GM21390 (cell line): Measurements from ENCODE around the gene MMD.
"Not testable (repeated sequence)": the region's sequence is repeated elsewhere in the genome, so short reads cannot be mapped to it uniquely, and the experiment has no call there.

Experiments
- ATAC-seq: cut with Tn5 transposase; IDR thresholded peaks from one replicate; pipeline ENCODE4 v1.9.1; 2021; ENCODE audit not compliant: unreplicated experiment

Gene MMD

GRCh38 chr17:55398689-55399088 is 22.9 kb downstream of the MMD start:
- ATAC-seq = no peak

DNA sequence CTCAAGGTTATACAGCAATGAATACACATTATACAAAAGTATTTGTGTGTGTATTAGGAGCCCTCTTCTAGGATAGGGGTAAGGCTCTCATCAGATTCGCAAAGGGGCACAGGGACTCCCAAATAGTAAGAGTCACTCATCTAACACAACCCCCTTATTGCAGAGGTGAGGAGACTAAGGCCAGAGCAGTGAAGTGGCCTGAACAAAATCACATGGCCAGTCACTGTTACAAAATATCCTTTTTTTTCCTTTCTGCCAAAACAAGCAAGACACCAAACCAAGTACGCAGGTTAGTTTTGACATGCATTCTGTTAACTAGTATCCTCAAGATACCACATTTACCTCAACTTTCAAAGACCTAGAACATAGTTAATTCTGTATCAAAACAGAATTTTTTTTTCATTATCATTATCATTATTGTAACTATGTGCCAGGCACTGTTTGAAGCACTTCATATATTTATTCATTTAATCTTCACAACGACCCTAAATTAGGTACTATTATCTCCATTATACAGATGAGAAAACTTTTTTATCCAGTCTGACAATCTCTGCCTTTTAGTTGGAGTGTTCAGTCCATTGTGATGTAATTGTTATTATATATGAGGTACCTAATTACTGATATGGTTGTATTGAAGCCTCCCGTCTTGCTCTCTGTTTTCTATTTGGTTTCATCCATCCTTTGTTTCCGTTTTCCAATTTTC is 25.7 kb downstream of the MMD start:
- ATAC-seq = no peak

DNA sequence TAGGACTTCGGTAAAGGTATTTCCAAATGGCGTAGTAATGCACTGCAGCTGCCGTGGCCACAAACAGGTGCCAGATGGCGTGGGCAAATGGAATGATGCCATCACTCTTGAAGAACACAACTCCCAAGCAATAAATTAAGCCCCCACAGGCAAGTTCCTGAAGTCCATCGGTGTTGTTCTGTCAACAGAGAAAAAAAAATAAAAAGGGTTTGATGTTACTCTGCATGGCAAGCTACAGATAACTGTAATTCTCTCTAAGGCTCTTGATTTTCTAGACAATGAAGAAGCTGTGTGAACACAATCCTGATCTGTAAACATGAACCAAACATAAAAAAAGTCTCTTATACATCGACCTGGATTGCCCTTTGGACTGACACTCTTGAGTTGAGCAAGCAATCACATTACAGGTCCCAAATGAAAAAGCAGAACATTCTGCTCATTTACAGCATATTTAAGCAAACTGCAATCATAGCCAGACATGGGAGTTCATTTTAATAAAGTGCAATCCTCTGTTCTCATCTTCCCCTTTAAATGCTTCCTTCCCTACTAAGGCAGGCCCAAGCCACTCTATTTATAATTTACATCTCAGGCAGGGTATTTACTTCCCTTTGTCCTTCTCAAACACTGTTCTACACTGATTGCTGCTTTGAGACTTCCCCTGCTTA is 27.1 kb downstream of the MMD start:
- no peak for ATAC-seq

DNA sequence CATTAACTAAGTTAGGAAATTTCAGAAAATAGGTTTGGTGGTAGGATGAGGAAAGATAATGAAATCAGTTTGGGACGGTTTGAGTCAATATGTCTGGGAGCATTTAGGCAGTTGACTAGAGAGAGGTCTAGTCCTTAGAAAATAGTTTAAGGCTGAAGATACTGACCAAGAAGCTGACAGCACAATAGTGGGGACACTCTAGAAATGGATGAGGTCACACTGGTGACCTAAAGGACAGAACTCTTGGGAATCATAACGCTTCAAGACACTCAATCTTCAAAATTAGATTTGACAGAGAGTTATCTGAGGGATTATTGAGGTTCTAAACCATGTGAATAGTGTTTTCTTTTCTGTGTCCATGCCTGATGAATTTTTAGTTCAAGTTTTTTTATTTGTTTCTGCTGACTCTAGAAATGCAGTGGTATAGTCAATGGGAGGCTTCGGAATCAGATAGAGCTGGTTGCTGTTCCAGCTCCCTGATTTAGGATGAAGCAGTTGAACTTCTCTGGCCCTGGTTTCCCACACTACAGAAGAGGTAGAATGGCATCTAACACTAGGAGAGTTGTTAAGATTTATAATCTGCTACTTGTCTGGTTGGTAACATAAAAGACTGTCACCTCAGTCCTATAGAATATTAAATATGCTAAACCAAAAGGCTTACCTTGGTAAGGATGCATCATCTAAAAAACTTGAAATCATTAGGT is 29.7 kb downstream of the MMD start:
- ATAC-seq = no peak

DNA sequence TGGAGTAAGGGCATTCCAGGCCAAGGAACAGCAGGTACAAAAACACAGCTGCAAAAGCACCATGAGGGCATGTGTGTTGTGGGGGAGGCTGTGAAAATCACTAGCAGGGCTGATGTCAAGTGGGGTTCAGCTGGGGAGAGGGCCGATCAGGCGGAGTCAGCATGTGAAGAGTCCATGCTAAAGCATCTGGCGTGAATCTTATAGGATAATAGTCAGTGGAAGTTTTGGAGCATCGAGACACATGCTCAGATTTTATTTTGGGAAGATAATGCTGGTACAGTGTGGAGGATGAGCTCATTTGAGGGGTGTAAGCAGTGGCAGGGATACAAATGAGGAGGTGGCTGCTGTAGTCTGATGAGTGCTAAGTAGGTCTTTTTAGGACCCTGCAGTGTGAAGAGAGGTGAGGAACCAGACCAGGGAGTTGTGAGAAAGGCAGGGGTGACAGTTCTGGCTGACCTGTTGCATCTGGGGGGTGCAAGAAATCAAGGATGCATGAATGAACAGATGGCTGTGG is 30.3 kb downstream of the MMD start:
- no peak for ATAC-seq

DNA sequence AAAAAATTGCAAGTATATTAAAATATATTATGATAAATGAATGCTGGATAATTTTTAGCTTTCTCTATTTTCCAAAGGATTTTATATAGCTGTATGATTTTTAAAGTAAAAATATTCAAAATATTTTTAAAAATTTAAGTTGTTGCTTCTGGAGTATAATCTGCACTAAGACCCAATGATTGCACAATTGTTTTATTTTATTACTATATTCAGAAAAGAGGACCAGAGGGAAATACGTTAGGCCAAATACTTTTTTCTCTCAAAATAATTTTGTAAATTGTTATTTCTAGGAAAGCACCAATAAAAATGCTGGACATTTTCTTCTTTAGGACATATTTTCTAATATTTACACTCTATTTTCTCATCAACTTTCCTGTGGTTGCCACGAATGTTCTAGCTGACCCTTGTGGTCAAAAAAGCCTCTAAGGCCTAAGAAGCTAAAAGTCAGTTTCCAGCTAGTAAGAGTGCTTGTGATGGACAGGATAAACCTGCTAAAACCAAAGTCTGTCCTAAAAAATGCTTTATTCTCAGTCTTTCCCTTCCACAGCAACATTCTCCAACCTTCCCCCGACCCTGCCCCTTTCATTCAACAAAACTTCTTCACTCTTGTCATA is 31.2 kb downstream of the MMD start:
- no peak for ATAC-seq

DNA sequence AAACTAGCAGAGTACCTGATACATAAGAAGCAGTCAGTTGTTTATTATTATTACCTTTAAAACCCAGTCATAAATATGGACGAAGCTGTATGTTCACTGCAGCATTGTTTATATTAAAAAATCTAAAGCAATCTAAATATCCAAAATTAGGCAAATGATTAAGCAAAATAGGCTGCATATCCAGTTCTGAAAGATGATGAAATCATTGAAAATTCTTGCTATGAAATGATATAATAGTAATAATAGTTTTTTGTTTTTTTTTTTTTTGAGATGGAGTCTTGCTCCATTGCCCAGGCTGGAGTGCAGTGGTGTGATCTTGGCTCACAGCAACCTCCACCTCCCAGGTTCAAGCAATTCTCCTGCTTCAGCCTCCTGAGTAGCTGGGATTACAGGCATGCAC is 31.9 kb downstream of the MMD start:
- not testable (repeated sequence) for ATAC-seq

DNA sequence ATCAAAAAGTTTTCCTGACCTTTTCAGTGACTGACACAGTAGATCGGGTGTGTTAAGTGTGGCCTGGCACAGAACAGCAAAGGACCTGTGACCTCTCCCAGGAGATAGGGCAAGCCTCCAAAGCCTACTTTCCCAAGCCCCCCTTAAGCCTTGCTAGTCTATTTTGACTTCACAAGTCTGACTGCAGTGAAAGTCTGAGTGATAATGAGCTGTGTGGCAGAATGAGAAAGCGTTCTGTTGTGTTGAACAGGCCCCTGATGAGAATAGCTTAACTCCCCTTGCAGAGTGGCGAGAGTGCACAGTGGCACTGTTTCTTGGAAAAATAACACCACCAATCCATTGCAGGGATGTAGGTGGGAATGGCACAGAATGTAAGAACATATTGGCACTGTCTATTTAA is 32.8 kb downstream of the MMD start:
- ATAC-seq = no peak

DNA sequence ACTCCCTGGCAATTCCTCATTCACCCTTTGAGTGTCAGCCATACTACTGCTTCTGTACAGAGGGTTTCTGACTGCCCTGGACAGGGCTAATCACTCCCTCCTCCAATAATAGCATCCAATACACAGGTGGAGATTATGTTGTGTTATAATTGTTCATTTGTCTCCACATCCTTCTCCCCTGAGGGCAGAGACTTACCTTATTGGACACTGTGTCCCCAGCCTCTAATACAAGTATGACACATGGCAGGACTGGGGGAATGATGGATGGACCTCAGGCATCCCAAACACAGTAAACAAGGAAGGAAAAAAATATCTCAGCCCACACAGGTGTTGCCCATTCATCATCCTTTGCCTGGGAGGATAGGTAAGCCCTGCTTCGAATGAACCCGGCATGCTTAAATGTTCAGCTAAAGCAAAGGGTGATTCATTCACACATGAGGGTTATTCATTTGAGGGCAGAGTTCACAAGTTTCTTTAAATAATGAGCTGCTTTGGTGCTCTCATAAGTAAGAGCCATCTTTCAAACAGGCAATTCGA is 34.8 kb downstream of the MMD start:
- ATAC-seq = no peak

GRCh38 chr17:55384643-55385232 is 36.9 kb downstream of the MMD start:
- ATAC-seq = no peak

DNA sequence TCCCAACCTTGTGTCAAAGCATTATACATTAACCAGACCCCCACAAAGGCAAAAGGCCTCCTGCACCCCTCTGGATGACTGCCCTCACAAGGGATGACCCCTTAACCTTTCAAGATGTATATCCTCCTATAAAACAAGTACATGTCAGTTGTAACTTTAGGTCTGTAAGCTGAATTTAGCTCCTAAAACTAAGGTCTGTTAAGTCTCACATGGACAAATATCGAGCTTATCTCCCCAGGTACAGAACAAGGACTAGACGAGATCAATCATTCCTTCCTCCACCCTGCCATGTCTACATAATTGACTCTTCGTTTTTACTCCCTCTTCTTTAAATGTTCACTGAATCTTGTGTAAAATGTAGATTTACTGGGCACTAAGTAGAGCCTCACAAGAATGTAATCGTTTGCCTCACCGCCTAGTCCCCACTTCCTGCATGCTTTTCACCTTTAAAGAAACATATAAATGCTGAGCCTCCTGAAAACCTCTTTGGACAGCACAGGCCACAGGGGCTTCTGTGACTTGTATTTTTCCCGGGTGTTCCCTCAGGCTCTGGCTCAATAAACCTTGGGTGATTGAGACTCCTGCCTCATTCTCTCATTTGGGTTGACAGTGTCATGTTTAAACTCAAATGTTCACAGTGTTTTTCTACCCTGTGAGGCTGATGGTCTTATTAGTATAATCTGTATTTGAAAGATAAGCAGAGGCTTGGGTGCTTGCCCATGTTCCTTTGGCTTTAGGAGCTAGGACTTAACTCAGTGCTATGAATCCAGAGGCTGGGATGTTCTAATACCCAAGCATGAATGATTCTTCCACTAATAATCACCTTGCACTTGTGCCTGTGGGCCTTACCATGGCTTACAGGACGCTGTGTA is 37.6 kb downstream of the MMD start:
- ATAC-seq = no peak

- no peak for ATAC-seq
Observed at GRCh38 chr17:55381017-55381770, 40.4 kb downstream of the MMD start.

- no peak for ATAC-seq
Observed at GRCh38 chr17:55377671-55378275, 43.9 kb downstream of the MMD start.

DNA sequence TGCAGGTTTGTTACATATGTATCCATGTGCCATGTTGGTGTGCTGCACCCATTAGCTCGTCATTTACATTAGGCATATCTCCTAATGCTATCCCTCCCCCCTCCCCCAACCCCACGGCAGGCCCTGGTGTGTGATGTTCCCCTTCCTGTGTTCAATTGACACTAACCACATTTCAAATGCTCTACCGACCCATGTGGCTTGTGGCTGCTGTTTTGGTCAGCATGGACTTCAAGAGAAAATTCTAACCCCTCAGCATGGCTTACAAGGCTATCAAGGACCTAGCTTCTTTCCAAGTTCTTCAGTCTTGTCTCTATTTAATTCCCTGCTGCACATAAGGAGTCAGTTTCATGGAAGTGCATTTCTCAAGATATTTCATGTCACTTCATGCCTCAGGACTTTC is 52.9 kb downstream of the MMD start:
- ATAC-seq = no peak

GRCh38 chr17:55366020-55366481 is 55.6 kb downstream of the MMD start:
- no peak for ATAC-seq

DNA sequence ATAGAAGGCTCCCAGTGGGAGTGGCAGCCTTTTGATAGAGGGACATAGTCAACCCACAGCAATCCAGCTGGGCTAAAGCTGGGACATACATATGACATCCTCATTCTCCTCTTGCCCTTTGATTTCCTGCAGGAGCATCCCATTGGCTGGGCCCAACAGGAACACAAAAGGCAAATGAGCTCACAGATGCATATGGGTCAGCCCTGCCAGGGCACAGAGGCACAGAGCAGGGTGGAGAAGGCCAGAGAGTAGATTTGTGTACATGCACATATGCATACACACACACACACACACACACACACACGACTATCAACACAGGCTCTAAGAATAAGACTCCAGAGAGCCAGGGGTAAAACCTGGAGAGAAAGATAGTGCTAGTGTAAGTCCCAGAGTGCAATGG is 58.6 kb downstream of the MMD start:
- no peak for ATAC-seq

- no peak for ATAC-seq
Observed at GRCh38 chr17:55360971-55361370, 60.7 kb downstream of the MMD start.

- ATAC-seq = peak; percentile 95
Observed at GRCh38 chr17:55356434-55357328, 65.0 kb downstream of the MMD start.
